Measurements from ENCODE around the gene PGS1. TPM values are rescaled to one million over a fixed set of nuclear protein-coding genes. Genes with fewer than 3 reads are reported as not detected.

The PGS1 gene
- total RNA-seq, 2 donors from 2014 or later, result 29.2 to 57.4 TPM

- H3K36me3 ChIP-seq, result no peaks in the 10 kb centered on the region
- no peak for DNase-seq (ENCODE audit: low spot score)
- H3K27me3 ChIP-seq (replicated peaks; ENCODE audit: insufficient read depth), result no peaks in the 10 kb centered on the region
- TF ChIP-seq CTCF (IDR thresholded peaks at IDR 0.05), result no peak
- no peak for TF ChIP-seq POLR2A (IDR thresholded peaks at IDR 0.05)
- TF ChIP-seq POLR2AphosphoS5 (IDR thresholded peaks at IDR 0.05), result no peak
- no peak overlapping the region for H3K4me3 ChIP-seq
- no peaks in the 10 kb centered on the region for H3K9me3 ChIP-seq
- intact Hi-C loops (cut with DNase I), result no loop called here
- H3K4me1 ChIP-seq (replicated peaks), result no peaks in the 10 kb centered on the region
- 93% methylated on average over 26 of the region's 26 CpGs for WGBS
- H3K27ac ChIP-seq, result no peak overlapping the region
Measured at GRCh38 chr17:78466786-78467715, 88.6 kb downstream of the PGS1 start.

GRCh38 chr17:78468366-78468765 is 89.9 kb downstream of the PGS1 start:
- 85% methylated on average over 12 of the region's 12 CpGs for WGBS
- DNase-seq (ENCODE audit: low spot score), result no peak
- intact Hi-C loops (cut with DNase I), result no loop called here
- Histone ChIP-seq H3K36me3 (no peaks in the 10 kb centered on the region), H3K4me3 (no peak overlapping the region), H3K9me3 (no peaks in the 10 kb centered on the region), H3K27me3 (replicated peaks; ENCODE audit: insufficient read depth) (no peaks in the 10 kb centered on the region), H3K4me1 (replicated peaks) (no peaks in the 10 kb centered on the region), H3K27ac (no peak overlapping the region)
- TF ChIP-seq POLR2A (IDR thresholded peaks at IDR 0.05) (no peak), POLR2AphosphoS5 (IDR thresholded peaks at IDR 0.05) (no peak), CTCF (IDR thresholded peaks at IDR 0.05) (no peak)

GRCh38 chr17:78469443-78469842 is 91.0 kb downstream of the PGS1 start:
- Histone ChIP-seq H3K4me3 (no peak overlapping the region), H3K27me3 (replicated peaks; ENCODE audit: insufficient read depth) (no peaks in the 10 kb centered on the region), H3K4me1 (replicated peaks) (no peaks in the 10 kb centered on the region), H3K9me3 (no peaks in the 10 kb centered on the region), H3K36me3 (no peaks in the 10 kb centered on the region), H3K27ac (no peak overlapping the region)
- TF ChIP-seq POLR2A (IDR thresholded peaks at IDR 0.05) (no peak), CTCF (IDR thresholded peaks at IDR 0.05) (no peak), POLR2AphosphoS5 (IDR thresholded peaks at IDR 0.05) (no peak)
- no peak for DNase-seq (ENCODE audit: low spot score)
- WGBS, result 97% methylated on average over 7 of the region's 7 CpGs
- intact Hi-C loops (cut with DNase I), result no loop called here

GRCh38 chr17:78471635-78472034 is 93.2 kb downstream of the PGS1 start:
- WGBS, result 96% methylated on average over 12 of the region's 12 CpGs
- no peaks in the 10 kb centered on the region for H3K4me1 ChIP-seq (replicated peaks)
- no peaks in the 10 kb centered on the region for H3K9me3 ChIP-seq
- no peak for TF ChIP-seq POLR2AphosphoS5 (IDR thresholded peaks at IDR 0.05)
- TF ChIP-seq CTCF (IDR thresholded peaks at IDR 0.05), result no peak
- no peak for TF ChIP-seq POLR2A (IDR thresholded peaks at IDR 0.05)
- no peak overlapping the region for H3K27ac ChIP-seq
- H3K27me3 ChIP-seq (replicated peaks; ENCODE audit: insufficient read depth), result no peaks in the 10 kb centered on the region
- no peak for DNase-seq (ENCODE audit: low spot score)
- no peak overlapping the region for H3K4me3 ChIP-seq
- no peaks in the 10 kb centered on the region for H3K36me3 ChIP-seq
- intact Hi-C loops (cut with DNase I), result no loop called here

All from prostate gland (tissue), 2 donors.